BE2C (cell line): ENCODE measurements around the gene PLEKHD1.
A peak's percentile ranks its signal among the peaks of the same experiment; 100 is the strongest.

ENCODE experiments used
- DNase-seq: peaks from one replicate; pipeline ENCODE4 v3.0.0-alpha.2; 2020
- H3K27me3 ChIP-seq: fragments of 250-450 bp; sonication (Bioruptor Pico); 2 replicates; pipeline ENCODE4 v1.5.1; 2020; ENCODE audit warnings: mild to moderate bottlenecking
- H3K36me3 ChIP-seq: fragments of 250-450 bp; sonication (Bioruptor Pico); 2 replicates; pipeline ENCODE4 v1.5.1; 2020; ENCODE audit warnings: mild to moderate bottlenecking
- H3K4me1 ChIP-seq: fragments of 250-450 bp; sonication (Bioruptor Pico); 2 replicates; pipeline ENCODE4 v1.5.1; 2020
- H3K4me3 ChIP-seq: 2 replicates; pipeline ENCODE4 v1.5.1; 2011; ENCODE audit warnings: low read depth, low read length
- H3K9me3 ChIP-seq: fragments of 250-450 bp; sonication (Bioruptor Pico); 2 replicates; pipeline ENCODE4 v1.5.1; 2020
- CTCF ChIP-seq: IDR thresholded peaks from 2 replicates; pipeline ENCODE4 v1.5.1; 2012; ENCODE audit warnings: mild to moderate bottlenecking, low read depth, low read length

The PLEKHD1 gene

GRCh38 chr14:69528930-69529329 lies 44.4 kb downstream of the PLEKHD1 start:
- Histone ChIP-seq H3K4me1 (no peaks in the 10 kb centered on the region), H3K27me3 (no peaks in the 10 kb centered on the region), H3K9me3 (no peaks in the 10 kb centered on the region), H3K36me3 (no peaks in the 10 kb centered on the region), H3K4me3 (no peak overlapping the region)
- TF ChIP-seq CTCF: no peak
- no peak for DNase-seq

- DNase-seq: no peak
- H3K9me3 ChIP-seq: no peaks in the 10 kb centered on the region
- no peak for TF ChIP-seq CTCF
- H3K27me3 ChIP-seq: no peaks in the 10 kb centered on the region
- H3K36me3 ChIP-seq: no peaks in the 10 kb centered on the region
- H3K4me1 ChIP-seq: no peaks in the 10 kb centered on the region
- no peak overlapping the region for H3K4me3 ChIP-seq
These were observed 45.0 kb downstream of the PLEKHD1 start for GRCh38 chr14:69529563-69529962.

- H3K36me3 ChIP-seq: no peaks in the 10 kb centered on the region
- no peaks in the 10 kb centered on the region for H3K4me1 ChIP-seq
- H3K27me3 ChIP-seq: no peaks in the 10 kb centered on the region
- no peak for TF ChIP-seq CTCF
- no peak overlapping the region for H3K4me3 ChIP-seq
- no peaks in the 10 kb centered on the region for H3K9me3 ChIP-seq
- no peak for DNase-seq
These were observed 45.6 kb downstream of the PLEKHD1 start for GRCh38 chr14:69530095-69530494.

GRCh38 chr14:69531135-69531534 lies 46.6 kb downstream of the PLEKHD1 start:
- no peak for TF ChIP-seq CTCF
- no peaks in the 10 kb centered on the region for H3K36me3 ChIP-seq
- H3K4me1 ChIP-seq: no peaks in the 10 kb centered on the region
- no peaks in the 10 kb centered on the region for H3K27me3 ChIP-seq
- H3K9me3 ChIP-seq: no peaks in the 10 kb centered on the region
- no peak overlapping the region for H3K4me3 ChIP-seq
- no peak for DNase-seq

- DNase-seq: no peak
- Histone ChIP-seq H3K36me3 (no peaks in the 10 kb centered on the region), H3K9me3 (no peaks in the 10 kb centered on the region), H3K4me1 (no peaks in the 10 kb centered on the region), H3K4me3 (no peak overlapping the region), H3K27me3 (peaks cover 4% of the 10 kb centered on the region)
- TF ChIP-seq CTCF: no peak
These were observed 48.2 kb downstream of the PLEKHD1 start for GRCh38 chr14:69532561-69533340.

- peak; percentile 89 for TF ChIP-seq CTCF
- peak; percentile 56 for DNase-seq
- Histone ChIP-seq H3K4me3 (no peak overlapping the region), H3K36me3 (no peaks in the 10 kb centered on the region), H3K4me1 (no peaks in the 10 kb centered on the region), H3K27me3 (peaks cover 5% of the 10 kb centered on the region), H3K9me3 (no peaks in the 10 kb centered on the region)
These were observed 50.8 kb downstream of the PLEKHD1 start for GRCh38 chr14:69535230-69535848.
